Spleen (tissue), 3 donors: ENCODE results near the gene PDF.

Source experiments
- POLR2A ChIP-seq, 3 donors: fragments of 450-650 bp; IDR thresholded peaks; one replicate each; pipeline ENCODE4 v1.5.1; 2017; ENCODE audit warnings: antibody characterized with exemption in 3 of 3, mild to moderate bottlenecking in 1 of 3
- POLR2AphosphoS5 ChIP-seq, 3 donors: sonication (generic); formaldehyde crosslinking; IDR thresholded peaks; one replicate each; pipeline ENCODE4 v1.5.1; 2017; ENCODE audit warnings: antibody characterized with exemption in 3 of 3

- no peak for TF ChIP-seq POLR2AphosphoS5 (IDR thresholded peaks at IDR 0.05)
- TF ChIP-seq POLR2A (IDR thresholded peaks at IDR 0.05), result no peak
Measured at GRCh38 chr16:69367980-69368379, 37.6 kb upstream of the PDF start.
